GM18517 (cell line): ENCODE data around the gene DIDO1.
"Not testable (repeated sequence)": the region's sequence is repeated elsewhere in the genome, so short reads cannot be mapped to it uniquely, and the experiment has no call there.

Source experiments
- ATAC-seq: cut with Tn5 transposase; IDR thresholded peaks from one replicate; pipeline ENCODE4 v1.9.1; 2021; ENCODE audit warnings: mild to moderate bottlenecking, moderate library complexity; ENCODE audit not compliant: unreplicated experiment

The DIDO1 gene

DNA sequence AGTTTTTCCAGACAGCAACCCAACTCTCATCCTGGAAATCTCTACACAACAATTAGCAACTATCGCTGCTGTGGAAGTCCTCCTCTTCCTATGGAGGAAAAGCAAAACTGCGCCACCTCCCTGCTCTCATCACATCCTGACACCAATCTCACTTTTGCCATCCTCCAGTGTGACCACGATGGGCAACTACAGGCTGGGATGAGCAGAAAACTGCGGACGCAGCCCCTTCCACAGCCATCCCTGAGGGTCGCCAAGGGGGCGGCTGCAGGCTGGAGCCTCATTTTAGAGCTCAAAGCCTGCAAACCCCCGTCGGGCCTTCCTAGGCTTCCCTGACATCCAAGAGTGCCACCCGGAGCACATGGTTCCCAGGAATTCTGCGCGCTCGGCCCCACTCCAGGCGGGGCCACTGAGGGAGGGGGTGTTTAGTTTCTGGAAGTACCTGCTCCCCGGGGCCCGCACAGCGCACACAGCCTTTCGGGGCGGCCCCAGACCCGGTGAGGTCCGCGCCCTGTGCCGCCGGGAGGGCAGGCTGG, 65.8 kb downstream of the DIDO1 start:
- ATAC-seq, result no peak

DNA sequence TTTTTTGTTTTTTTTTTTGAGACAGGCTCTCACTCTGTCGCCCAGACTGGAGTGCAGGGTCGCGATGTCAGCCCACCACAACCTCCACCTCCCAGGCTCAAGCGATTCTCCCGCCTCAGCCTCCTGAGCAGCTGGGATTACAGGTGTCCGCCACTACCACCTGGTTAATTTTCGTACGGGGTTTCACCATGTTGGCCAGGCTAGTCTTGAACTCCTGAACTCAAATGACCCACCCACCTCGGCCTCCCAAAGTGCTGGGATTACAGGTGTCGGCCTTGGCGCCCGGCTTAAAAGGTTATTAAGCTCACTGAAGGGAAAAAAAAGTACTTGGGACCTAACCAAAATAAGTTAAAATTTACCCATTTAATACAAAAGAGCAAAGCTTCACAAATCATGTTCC, 66.6 kb downstream of the DIDO1 start:
- no peak for ATAC-seq

DNA sequence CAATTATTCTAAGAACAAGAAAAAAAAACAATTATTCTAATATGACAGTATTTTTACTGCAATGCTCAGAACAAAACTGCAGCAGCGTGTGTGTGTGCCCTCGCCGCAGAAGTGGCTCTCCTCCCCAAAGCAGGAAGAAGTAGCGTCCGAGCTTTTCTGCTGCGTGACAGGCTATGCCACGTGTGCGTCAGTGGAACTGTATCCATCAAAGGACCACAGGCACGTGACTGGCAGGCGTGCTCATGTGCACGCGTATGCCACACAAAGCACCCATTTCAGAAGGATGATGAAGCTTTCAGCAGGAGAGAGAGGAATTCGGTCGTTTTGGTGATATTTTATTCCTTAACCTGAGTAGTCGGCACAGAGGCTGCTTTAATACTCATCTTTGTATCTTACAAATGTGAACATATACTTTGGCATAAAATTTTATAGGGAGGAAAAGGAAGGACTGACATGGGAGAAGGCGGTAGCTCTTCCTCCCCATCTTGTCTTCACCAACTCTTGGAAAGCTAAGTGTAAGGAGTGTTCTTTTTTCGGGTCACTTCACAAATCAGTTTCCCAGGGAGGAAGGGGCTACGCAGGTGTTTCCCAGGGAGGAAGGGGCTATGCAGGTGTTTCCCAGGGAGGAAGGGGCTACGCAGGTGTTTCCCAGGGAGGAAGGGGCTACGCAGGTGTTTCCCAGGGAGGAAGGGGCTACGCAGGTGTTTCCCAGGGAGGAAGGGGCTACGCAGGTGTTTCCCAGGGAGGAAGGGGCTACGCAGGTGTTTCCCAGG, 68.1 kb downstream of the DIDO1 start:
- ATAC-seq, result no peak

GRCh38 chr20:62856931-62857619, 69.2 kb downstream of the DIDO1 start:
- no peak for ATAC-seq

GRCh38 chr20:62855120-62855519, 71.2 kb downstream of the DIDO1 start:
- ATAC-seq, result no peak

DNA sequence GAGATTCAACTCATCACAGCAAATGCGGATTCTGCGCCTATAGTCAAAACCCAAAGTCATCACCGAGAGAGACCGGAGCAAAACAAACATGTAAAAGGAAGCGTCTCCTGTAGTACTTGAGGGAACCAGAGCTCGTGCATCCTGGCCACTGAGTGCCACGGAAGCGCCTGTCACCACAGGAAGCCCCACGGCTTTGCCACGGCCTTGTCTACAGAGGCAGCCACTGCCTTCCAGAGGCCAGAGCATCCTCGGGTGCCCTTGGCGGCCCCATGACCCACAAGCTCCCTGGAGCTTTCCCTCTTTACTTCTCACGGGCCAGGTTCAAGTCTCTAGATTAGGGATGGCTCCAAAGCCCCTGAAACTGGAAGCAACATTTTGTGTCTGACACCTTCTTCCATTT, 72.2 kb downstream of the DIDO1 start:
- ATAC-seq, result no peak

- not testable (repeated sequence) for ATAC-seq
Observed at GRCh38 chr20:62853304-62853703, 73.0 kb downstream of the DIDO1 start.

DNA sequence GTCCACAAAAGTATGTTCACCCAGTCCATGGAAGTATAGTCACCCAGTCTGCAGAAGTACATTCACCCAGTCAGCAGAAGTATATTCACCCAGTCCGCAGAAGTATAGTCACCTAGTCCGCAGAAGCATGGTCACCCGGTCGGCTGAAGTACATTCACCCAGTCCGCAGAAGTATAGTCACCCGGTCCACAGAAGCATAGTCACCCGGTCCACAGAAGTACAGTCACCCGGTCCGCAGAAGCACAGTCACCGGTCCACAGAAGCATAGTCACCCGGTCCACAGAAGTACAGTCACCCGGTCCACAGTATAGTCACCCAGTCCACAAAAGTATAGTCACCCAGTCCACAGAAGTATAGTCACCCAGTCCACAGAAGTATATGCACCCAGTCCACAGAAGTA, 73.5 kb downstream of the DIDO1 start:
- ATAC-seq, result no peak

DNA sequence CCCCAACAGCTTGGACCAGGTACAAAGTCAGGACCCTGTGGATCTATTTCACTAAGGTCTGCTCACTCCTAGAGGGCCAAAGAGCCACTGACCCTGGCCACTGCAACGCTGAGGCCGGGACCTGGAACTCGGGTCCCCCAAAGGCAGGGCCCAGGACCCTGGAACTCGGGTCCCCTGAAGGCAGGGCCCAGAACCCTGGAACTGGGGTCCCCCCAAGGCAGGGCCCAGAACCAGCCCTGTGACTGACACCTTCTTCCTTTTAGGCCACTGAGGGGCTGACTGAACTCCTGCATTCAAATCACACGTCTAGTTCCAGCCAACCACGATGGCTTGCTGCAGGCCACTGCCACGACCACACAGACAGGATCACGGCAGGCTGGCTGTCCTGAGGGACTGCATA, 74.1 kb downstream of the DIDO1 start:
- ATAC-seq, result no peak

DNA sequence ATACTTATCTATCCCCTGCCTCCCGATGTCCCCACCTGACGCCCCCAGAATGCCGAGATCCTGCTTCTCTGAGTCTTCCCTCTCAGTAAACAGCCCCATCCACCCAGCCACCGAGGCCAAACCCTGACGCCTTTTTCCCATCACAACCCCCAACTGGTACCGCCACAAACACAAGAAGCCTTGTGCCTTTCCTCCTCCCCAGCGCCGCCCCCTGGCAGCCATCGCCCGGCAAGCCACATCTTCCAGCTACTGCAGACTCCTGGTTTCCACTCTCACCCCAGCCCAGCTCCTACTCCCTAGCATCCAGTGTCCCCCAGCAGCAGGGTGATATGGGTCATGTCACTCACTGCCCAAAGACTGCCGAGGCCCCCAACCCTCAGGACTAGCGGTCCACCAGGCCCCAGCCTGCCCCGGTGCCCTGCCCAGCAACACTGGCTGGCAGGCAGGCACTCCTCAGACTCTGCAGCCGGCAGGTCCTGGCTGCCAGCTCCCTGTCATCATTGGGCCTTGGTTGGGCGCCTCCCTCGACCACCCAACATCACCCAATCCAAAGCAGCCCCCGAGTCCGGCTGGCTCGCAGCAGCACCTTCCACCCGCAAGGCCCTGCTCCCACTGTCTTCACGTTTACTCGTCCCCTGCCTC, 75.9 kb downstream of the DIDO1 start:
- no peak for ATAC-seq

- ATAC-seq, result no peak
Observed at GRCh38 chr20:62849431-62849830, 76.9 kb downstream of the DIDO1 start.

GRCh38 chr20:62848917-62849316, 77.4 kb downstream of the DIDO1 start:
- ATAC-seq, result not testable (repeated sequence)

DNA sequence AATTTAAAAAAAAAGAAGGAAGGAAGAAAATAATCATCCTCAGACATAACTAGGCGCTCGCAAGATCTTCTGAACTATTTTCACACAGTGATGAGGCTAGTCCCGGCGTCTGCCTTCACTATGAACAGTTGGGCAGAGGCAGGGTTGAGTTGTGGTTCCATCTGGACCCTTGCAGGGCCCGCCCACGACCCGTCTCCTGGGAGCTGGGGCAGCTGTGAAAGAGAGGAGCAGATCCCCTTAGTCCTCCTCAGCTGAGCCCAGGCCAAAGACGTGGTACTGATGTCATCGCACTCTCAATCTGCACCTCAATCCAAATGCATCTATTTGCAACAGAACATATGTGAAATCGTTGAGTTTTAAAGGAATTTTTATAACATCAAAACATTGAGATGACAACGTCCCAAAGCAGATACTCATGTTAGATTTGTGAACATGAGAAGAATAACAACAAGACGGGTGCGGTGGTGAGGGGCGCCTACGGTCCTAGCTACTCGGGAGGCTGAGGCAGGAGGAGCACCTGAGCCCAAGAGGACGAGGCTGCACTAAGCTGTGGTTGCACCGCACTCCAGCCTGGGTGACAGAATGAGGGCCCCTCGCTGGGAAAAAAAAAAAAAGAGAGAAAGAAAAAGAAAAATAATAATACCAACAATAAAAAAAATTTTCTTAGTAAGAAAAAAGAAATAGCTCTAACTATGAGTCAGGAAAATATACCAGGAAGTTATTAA, 80.0 kb downstream of the DIDO1 start:
- ATAC-seq, result no peak

DNA sequence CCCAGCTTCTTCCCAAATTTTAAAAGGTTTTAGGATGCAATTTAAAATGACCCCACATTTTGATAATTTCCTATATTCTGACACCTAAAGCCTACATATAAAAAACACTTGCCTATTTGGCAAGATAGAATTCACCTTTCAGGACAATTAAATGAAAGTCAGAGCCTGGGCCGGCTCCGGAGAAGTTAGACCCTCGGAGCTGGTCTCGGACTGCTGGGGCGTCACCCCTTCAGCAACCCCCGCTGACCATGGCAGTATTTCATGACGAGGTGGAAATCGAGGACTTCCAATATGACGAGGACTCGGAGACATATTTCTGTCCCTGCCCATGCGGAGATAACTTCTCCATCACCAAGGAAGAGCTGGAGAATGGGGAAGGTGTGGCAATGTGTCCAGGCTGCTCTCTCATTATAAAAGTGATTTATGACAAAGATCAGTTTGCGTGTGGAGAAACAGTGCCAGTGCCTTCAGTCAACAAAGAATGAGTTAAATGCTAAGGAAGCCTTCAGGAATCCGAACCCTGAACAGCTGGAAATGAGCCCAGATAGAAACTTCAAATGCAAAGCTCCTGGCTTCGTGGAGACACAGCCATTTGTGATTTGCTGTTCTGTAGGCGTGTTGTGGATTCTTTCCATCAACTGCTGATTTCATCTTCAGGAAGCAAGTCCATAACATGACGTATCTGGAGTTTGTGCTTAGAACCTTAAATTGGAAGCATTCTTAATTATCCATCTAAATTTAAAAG, 80.7 kb downstream of the DIDO1 start:
- no peak for ATAC-seq

GRCh38 chr20:62844182-62844581, 82.1 kb downstream of the DIDO1 start:
- no peak for ATAC-seq

DNA sequence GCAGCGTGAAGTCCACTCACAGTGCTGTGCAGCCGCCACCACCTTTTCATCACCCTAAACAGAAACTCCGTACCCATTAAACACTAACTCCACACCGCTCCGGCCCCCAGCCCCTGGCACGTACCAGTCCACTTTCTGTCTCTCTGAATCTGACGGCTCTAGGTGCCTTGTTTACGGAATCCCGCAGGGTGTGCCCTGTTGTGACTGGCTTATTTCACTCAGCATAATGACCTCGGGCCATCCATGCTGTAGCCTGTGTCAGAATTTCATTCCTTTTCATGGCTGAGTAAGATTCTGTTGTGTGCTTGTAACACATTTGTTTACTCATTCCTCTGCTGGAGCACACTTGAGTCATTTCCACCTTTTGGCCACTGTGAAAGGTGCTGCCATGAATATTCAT, 82.6 kb downstream of the DIDO1 start:
- no peak for ATAC-seq

DNA sequence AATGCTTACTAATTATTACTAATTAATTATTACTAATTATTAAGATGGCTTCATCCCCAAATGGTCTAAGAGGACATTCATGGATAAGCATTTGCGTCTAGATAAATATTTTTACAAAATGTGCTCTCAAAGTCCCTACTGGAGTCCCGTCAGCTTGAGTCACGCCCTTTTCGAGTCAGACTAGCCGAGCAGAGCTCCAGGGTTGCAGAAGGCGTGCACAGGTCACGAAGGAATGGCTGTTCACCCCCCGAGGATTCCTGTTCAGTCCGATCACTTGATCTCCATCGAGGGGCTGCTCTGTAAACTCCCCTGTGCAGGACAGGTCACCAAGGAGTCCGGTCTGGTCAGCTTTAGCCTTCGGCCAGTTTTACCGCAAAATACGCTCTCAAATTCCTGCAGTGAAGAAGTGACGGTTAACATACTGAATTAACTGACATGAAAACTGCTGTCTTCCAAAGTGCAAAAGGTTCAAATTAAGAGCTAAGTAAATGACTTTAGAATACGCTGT, 84.5 kb downstream of the DIDO1 start:
- no peak for ATAC-seq

DNA sequence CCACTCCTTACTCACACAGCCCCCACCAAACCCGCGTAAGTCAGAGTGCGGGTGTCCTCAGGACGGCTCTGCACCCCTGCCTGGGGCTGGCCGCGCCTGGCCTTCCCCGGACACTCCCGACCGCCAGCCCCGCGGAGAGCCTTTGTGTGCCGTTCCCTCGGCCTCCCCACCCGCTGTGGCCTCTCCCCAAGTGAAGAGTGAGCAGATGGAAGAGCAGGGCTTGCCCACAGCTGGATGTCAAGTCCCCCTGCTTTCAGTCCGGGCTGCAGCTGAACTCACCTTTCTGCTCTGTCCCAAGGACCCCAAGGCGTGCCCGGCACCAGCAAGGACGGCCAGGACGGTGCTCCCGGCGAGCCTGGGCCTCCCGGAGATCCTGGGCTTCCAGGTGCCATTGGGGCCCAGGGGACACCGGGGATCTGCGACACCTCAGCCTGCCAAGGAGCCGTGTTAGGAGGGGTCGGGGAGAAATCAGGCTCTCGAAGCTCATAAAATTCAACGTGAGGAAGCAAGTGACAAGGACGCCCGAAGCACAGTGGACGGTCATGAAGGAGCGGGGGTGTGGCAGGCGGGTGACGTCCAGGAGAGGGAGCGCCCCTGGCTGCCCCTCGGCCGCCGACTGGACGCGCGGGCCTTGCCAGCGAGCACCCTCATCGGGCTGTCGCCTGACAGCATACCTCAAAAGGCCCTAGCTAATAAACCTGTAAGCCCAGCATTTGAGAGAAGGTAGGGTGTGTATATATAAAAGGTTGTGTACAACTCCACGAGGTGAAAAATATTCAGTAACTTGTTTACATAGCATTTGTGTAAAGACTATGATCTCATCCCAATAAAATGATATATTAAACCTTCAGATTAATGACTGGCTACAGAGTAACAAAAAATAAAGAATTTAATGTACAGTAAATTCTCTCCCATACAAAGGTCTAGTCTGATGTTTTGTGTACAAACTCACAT, 85.8 kb downstream of the DIDO1 start:
- no peak for ATAC-seq

DNA sequence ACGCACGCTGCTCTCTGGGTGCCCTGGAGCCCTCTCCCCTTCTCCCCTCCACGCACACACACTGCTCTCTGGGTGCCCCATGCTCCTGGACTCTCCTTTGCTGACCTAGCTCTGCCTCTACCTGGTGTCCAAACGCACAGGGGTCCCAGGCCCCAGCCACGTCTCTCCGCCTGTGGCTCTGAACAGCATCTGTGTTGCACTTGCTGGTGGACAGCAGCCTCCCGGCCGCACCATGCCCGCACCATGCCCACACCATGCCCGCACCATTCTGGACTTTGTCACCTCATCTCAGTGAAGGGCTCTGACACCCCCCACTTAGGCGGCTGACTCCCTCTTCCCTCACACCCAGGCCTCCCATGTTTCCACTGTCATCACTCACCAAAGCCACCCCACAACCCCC, 86.5 kb downstream of the DIDO1 start:
- no peak for ATAC-seq
